Measurements from ENCODE around the gene GTPBP3.
"Not testable (repeated sequence)": the region's sequence is repeated elsewhere in the genome, so short reads cannot be mapped to it uniquely, and the experiment has no call there.

Gene GTPBP3

DNA sequence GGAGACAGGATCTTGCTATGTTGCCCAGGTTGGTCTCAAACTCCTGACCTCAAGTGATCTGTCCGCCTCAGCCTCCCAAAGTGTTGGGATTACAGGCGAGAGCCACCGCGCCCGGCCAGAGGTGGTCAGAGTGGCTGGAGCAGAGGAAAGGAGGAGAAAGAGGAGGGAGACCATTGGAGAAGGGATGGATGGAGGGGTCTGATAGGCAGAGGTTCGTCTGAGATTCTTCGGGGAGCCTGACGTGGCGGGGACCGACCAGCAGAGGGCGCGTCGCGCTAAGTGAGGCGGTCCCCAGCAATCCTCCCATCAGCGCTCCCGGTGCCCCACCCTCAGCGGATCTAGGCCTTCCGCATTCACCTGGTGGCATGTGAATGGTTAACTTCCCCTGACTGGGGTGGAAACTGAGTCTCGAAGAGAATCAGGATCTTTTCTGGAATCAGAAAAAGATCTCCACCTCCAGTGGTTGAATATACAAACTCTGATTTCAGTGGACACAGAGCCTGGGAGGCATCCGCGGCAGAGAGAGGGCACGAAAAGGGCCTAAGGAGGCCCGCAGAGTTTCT lies 8.8 kb downstream of the GTPBP3 start:
- DNase-seq = peak; percentile 48 to 73 (median 67)

DNA sequence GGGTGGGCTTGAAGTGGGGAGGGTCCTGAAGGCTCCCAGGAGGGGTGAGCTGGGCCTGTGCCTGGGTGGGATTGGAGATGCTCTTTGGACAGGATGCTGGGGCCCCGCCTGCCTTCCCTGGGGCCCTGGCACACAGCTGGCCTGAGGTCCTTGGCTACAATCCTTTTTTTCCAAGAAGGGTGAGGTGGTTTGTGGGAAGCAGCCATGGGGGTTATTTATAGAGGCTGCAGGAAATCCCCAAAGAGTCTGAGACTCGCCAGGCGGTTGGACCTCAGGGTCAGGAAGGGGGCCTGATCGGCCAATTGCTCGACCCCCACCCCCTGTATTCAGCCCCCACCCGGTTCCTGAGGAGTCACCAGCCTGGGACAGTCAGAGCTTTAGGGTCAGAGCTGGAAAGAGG lies 10.0 kb downstream of the GTPBP3 start:
- DNase-seq = no peak

DNA sequence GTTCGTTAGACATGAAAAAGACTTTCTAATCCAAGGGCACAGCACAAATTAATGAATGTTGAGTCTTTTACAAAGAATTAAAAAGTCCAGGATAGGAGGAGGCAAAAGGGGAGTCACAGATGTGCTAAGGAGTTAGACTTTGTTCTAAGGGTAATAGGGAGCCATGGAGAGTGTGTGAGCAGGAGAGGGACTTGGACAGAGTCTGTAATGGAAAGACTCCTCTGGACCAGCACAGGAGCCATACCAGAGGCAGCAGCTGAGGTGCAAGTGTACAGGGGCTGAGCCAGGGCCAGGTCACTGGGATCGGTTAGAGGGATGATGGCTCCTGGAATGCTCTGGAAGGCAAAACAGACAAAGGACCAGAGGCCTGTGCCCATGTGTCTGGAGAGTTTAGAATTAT lies 10.5 kb downstream of the GTPBP3 start:
- no peak for DNase-seq

DNA sequence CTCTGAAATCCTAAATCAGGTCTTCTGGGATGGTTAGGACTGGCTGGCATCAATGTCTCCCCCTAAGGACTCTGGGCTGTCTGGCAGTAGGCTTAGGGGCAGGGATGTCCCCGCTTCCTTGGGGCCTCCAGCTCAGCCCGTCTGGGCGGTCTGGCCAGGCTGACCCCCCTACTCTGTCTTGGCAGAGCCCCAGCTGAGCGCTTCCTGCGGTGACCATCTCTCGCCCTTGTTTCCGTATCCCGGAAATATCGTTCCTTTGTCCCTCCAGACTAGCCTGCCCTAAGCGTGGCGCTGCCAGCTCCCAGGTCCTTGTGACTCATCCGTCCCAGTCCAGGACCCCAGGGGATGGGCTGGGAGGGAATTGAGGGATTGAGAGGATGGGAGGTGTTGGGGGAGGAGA lies 11.3 kb downstream of the GTPBP3 start:
- no peak for DNase-seq

DNA sequence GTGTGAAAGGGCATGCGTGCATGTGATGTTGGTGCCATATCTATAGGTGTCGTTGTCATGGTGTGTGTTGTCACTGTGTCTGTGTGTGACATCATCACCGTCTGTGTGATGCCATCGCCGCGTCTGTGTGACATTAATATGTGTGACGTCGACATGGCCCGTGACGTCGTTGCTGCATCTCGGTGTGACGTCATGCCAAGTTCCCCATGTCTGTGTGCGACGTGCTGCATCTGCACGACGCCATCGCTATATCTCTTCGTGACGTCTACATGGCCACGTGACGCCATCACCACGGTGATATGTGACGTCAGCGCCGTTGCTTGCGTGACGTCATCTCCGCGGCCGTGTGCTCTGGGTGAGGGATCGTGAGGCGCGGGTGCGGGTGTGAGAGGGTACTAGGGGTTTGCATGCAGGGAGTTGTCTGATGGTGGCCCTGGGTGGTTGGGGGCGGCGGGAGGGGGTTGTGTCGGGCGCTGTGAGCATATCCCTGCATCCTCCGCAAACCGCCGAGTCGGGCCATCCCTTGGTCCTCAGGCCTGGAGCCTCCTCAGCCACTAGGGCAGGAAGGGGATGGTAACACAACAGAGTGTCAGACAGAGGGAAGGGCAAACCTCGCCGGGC lies 14.6 kb downstream of the GTPBP3 start:
- DNase-seq = no peak

DNA sequence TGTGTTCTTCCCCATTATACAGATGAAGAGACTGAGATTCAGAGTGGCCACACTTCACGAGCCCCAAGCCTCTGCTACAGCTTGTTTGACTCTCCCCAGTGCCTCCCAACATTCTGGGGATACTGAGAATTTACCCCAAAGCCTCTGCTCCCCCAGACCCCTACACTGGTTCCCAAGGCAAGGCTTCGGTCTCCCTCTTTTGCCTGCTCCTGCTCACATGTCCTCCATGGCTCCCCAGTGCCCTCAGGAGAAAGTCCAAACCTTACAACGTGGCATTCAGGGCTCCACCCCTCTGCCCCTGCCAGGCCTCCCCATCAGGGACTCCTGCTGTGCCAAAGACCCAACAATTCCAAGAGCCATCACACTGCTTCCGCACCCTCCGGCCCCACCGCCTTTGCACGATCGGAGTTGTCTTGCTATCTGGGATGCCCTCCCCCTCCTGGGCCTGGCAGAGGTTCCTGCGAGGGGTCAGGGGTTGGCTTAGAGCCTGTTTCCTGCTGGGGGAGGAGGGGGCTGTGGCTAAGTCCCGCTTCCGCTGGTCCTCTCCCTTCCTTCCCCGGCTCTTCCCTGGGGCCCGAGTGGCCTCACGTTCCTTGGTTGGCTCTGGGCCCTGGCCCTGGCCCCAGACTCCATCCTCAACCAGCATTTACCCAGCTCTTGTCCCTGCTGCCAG lies 15.4 kb downstream of the GTPBP3 start:
- DNase-seq = no peak

DNA sequence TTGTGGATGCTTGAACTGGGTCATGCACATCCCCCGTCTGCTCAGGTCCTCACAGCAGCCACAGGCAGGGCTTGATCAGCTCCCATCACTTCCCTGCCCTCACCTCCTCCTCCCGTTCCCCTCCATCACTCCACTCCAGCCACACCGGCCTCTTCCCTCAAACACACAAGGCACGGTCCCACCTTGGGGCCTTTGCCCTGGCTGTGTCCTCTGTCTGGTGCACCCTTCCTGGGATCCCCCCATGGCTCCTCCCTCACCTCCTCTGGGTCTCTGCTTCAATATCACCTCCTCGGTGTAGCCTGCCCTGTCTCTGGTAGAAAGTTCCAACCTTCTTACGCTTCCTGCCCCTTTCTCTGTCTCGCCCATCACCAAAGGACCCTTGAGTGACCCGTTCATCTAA lies 16.0 kb downstream of the GTPBP3 start:
- no peak for DNase-seq

DNA sequence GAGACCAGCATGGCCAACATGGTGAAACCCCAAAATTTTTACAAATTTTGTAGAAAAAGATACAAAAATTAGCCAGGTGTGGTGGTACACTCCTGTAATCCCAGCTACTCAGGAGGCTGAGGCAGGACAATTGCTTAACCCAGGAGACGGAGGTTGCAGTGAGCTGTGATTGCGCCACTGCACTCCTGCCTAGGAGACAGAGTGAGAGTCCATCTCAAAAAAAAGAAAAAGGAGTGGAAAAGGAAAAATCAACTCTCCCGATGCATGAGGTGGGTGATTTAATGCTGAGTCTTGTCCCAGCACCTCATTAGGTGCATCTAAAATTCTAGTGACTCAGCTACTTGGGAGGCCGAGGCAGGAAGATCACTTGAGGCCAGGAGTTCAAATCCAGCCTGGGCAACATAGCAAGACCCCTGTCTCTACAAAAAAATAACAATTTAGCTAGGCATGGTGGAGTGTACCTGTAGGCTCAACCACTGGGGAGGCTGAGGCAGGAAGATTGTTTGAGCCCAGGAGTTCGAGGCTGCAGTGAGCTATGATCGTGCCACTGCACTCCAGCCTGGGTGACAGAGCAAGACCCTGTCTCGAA lies 19.8 kb downstream of the GTPBP3 start:
- no peak for DNase-seq

DNA sequence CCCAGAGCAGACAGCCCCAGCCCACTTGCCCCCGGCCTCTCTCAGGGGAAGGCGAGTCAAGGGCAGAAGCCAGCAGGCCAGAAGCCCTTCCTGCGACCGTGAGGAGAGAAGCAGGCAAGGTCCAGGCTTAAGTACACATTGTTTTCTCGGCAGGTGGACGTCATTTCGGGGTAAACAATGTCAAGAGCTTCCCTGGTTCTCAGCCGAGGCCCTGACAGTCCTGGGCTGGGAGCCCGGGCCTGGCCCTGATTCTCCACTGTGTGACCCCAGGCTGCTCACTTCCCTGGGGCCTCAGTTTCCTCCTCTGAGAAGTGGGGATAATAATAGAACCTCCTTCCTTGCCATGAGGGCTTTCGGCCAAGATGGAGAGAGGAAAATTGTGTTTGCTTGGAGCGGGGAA lies 20.4 kb downstream of the GTPBP3 start:
- DNase-seq = no peak

DNA sequence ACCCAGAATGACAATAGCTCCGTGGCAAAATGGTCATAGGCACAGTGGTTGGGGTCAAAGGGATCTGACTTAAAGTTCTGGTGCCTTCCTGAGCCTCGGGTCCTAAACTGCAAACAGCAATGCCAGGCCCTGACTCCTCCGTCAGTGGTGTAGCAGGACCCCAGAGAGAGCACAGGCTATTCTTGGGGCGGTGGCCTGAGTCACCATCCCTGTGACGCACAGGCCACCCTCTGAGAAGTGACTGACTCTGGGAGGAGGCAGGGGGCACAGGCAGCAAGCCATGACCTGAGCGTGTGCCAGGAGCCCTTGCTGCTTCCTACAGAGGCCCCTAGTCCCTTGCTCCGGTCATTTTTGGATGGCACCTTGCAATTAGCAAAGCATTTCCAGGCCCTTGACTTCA lies 21.0 kb downstream of the GTPBP3 start:
- DNase-seq = no peak

DNA sequence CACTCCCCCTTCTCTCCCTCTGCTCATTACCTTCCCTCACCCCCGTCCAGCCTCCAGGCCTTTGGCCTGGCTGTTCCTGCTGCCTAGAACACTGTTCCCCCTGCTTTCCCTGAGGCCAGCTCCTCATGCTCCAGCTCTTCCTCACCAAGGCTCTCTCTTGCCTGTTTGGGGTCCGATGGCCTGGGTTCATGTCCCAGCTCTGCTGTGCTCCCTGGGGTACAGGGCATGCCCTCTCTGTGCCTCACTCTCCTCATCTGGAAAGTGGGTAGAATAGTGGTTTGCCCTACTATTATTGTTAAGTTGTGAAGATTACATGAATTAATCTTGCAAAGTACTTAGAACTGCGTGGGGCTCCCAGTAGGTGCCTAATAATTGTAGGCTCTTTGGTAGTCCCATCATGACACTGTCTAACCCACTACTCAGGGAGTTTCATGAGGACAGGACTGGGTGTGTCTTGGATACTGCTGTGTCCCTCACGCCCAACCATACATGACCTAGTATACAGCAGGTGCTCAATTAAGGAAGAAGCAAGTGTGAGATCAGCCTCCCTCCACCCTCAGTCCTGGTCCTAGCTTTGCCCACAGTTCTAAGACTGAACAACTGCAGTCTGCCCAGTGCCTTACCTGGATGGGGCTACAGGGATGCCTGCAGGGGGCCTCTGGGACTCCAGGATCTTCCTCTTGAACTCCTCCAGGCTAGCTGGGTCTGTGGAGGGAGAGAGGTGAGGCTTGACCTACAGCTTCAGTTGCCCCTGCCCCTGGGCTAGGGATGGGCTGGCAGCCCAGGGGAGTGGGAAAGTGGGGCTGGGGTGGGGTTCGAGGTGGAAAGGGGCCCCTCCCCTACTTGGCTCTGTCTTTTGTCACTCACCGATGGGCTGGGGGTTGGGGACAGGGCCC lies 22.8 kb downstream of the GTPBP3 start:
- no peak for DNase-seq

DNA sequence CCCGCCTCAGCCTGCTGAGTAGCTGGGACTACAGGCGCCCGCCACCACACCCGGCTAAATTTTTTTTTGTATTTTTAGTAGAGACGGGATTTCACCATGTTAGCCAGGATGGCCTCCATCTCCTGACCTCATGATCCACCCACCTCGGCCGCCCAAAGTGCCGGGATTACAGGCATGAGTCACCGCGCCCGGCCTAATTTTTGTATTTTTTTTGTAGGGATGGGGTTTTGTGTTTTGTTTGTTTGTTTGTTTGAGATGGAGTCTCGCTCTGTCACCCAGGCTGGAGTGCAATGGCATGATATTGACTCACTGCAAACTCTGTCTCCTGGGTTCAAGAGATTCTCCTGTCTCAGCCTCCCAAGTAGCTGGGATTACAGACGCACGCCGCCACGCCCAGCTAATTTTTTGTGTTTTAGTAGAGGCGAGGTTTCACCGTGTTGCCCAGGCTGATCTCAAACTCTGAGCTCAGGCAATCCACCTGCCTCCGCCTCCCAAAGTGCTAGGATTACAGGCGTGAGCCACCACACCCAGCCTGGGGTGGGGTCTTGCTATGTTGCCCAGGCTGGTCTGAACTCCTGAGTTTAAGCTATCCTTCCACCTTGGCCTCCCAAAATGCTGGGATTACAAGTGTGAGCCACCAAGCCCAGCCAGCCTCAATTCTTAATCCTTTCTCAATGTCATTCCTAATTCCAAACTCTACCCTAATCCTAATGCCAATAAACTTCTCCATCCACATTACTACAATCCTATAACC lies 26.7 kb downstream of the GTPBP3 start:
- not testable (repeated sequence) for DNase-seq

DNA sequence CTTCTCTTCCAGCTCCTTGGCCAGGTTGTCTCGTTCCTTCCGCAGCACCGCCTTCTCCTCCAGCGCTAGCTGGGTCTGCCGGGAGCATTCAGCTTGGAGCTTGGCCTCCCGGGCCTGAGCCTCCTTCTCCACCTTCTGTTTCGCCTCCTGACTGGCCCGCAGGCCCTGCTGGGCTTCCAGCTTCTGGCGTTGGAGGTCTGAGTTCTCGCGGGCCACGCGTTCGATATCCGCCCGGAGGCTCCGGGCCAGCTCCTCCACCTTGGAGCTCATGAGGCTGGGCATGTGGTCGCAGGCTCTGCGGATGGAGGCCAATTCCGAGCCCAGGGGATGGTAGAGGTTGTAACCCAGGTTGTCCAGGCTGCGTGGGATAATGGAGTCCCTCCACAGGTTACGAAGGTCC lies 28.0 kb downstream of the GTPBP3 start:
- no peak for DNase-seq

DNA sequence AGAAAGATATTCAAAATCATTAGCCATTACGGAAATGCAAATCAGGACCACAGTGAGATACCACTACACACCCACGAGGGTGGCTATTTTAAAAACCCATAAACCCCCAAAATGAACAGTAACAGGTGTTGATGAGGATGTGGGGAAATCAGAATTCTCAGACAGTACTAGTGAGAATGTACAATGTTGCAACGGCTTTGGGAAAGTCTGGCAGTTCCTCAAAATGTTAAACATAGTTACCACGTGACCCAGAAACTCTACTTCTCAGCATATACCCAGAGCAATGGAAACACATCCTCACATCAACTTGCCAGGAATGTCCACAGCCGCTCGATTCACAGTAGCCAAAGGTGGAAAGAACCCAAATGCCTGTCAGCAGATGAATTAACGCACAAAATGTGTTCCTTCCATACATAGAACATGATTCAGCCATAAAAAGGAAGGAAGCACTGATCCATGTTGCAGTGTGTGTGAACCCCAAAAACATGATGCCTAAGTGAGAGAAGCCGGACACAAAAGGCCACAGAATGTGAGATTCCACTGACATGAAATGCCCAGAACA lies 32.8 kb downstream of the GTPBP3 start:
- DNase-seq = no peak

DNA sequence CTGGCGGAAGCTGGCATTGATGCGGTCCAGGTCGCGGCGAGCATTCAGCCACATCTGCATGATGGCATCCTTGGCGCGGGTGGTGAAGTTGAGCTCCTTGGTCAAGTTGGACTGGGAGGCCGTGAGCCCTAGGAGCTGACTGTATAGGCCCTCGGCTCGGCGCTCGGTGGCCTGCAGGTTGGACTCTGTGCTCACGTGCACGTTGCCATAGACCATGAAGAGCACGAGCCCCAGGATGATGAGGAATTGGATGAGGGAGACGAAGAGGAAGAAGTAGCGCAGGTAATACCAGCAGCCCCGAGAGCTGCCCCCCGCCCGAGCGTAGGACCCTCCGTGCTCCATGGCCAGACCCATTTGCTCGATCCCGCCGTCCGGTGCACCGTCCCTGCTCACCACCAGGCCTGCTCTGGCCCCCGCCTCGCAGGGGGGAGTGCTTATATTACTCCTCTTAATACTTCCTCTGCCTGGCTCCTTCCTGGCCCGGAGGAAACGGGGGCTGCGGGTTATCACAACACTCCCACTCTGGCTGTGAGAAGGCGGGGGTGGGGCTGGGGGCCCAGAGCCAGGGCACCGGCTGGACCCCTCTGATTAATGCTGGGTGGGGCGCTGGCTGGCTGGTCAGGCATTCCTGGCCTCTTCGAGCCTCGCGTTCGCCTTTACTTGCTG lies 39.7 kb downstream of the GTPBP3 start, which contains the start of gene PLVAP:
Gene PLVAP (minus strand): TSS at position 408 of the 666 bp plus-strand sequence. CDS start 54 bp downstream, at position 354.
- DNase-seq = no peak

DNA sequence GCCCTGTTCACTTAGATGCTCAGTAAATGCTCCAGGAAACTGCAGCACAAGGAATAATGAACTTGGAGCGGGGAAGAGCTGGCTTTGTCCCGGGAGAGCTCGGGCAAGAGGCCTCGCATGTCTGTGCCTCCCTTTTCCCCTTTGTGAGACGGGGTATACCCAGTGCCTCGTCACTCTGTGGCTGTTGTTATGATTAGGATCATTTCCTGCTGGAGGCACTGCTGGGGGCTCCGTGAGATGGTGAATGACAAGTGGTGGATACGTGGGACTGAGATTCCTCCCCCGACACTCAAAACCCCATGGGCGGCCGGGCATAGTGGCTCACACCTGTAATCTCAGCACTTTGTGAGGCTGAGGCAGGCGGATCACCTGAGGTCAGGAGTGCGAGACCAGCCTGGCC lies 40.9 kb downstream of the GTPBP3 start:
- no peak for DNase-seq

DNA sequence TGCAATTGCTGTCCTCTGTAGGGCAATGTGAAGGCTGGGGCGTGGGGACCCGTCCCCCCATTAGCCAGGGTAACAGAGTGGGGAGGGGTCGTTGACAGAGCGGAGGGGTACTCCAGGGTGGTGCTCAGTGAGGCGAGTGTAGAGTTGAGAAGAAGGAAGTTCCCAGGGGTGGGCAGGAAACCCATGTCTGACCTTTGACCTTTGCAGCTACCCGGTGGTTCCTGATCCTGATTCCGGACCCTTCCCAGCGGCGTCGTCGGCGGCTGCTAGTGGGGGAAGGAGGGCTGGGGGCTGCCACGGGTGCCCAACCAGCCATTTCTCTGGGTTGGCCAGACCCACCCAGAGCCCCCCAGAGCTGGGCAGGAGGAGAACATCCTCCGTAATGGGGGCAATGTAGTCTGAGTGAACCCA lies 41.9 kb downstream of the GTPBP3 start:
- DNase-seq = no peak

DNA sequence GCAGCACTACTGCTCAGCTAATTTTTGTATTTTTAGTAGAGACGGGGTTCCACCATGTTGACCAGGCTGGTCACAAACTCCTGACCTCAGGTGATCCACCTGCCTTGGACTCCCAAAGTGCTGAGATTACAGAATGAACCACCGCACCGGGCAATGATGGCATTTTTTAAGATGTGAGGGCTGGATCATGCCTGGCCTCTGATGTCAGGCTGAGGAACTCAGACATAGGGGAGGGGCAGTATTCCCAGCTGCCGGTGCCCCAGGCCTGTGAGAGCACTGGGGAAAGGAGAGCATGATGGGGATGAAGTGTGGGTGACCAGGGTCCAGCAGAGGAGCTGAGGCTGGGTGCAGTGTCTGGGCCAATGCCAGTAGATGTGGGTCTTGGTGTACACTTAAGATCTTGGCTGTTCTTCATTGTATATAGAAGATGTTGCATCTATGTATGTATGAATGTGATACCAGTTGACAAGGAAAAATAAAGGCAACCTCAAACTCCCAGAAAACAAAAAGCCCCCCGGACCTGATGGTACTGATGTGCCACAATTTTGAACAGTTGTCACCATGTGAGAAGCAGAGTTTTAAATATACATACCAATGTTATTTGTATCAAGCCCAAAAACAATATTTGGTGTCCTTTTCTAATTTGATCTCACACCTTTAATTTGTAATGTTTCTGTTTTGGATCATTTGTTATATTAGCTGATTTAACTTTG lies 43.2 kb downstream of the GTPBP3 start:
- no peak for DNase-seq

DNA sequence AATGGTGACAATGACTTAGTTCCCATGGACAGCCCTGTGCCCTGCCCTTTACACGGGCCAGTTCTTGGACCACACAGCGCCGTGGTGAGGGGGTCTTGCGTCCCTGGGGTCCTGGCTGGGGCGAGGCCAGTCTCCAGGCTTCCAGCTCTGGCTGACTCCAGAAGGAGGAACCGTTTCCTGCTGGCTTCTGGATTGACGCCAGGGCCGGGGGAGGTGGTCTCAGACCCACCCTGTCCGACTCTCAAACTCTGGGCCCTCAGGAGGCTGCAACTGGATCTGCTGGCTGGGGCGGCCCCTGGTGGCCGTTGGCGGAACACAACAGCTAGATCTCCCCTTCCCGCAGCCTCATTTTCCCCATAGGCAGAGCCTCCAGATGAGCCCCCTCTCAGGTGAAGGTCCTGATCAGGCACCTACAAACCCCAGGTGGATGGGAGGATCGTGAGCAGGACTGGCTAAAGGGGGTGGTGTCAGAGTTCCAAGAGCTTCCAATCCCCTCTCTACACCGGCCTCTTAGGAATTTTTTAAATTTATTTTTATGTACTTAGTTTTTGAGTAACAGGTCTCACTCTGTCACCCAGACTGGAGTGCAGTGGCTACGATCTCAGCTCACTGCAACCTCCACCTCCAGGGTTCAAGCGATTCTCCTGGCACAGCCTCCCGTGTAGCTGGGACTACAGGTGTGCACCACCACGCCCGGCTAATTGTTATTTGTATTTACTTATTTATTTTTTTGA lies 48.7 kb downstream of the GTPBP3 start:
- DNase-seq = peak; percentile 26 to 60 (median 43)

DNA sequence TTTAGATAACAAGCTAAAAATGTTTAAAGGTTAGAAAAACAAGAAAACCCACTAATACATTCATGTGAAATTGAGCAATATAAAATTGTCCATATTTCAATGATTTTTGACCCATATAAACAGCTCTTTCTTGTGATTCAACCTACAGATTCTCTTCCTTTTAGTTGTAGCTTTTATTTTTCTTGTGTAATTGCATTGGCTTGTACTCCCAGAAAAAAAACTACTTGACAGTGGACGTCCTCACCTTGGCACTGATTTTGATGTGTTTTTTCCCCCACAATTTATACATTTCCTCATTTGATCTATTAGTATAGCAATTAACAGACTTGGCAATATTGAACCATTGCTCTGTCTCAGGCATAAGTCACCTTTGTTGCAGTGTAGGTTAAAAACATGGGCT lies 51.9 kb downstream of the GTPBP3 start:
- no peak for DNase-seq
